Amygdala (tissue), 56 donors: ENCODE measurements around the gene NUAK1.
A peak's percentile ranks its signal among the peaks of the same experiment; 100 is the strongest.

Experiments used
- DNase-seq, 56 donors: peaks; one replicate each; lab custom pipeline; 2025; lab: John Stamatoyannopoulos, UW

NUAK1 gene

DNA sequence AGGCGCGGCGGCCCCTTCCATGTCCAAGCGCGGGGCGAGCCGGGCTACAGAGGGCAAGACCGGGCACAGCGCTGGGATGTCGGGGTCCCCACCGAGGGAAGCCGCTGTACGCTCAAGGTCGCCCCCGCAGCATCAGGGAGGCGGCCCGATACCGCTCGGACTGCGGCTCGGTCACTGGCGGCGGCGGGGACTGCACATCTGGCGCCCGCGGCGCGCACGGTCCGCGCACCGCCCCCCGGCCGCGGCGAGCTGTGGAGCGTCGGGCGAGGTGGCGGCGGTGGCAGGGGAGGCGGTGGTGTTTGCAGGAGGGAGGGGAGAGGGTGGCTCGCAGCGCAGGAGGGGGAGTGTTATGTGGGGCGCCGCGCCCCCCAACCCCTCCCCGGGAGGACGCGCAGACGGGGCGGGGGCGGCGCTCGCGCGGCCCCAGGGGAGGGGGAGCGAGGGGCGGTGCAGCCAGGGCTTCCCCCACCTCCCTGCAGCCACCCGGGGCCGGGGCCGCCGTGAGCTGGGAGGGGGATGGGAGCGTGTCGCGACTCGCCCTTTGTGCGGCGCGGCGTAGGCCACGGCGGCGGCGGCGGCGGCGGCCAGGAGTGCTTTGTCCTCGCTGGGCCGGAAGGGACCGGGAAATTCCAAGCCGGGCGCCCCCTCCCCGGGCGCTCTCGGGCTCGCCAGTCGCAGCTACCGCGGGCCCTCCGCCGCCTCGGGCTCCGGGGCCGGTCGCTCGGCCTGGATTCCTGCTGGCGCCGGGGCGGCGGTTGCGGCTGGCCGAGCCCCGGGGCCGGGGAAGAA, at the start of gene NUAK1:
Gene NUAK1 (minus strand): TSS at position 322 of the 789 bp plus-strand sequence. CDS start 301 bp downstream, at position 21.
- peak in 52 of 56 donors; percentile 22 to 87 (median 70) for DNase-seq

- DNase-seq, result no peak
Measured at GRCh38 chr12:106188256-106188655, 49.5 kb upstream of the NUAK1 start.

DNA sequence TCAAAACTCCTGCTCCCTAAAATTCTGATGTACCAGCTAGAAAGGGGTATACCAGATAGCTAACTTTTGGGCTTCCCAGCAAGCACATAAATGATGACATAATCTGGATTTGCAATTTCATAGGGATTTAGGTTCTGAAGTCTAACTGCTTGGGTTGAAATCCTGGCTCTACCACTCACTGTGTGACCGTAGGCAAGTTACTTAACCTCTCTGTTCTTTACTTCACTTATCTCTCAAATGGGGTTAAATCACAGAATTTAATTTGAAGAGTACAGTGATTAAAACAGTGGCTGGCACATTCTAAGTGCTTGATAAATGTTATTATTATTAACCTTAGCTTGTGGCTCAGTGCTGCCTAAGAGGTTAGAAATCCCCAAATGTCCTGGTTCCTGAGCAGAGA, 49.1 kb upstream of the NUAK1 start:
- no peak for DNase-seq

GRCh38 chr12:106187155-106187789, 48.5 kb upstream of the NUAK1 start:
- no peak for DNase-seq

GRCh38 chr12:106183735-106184134, 45.0 kb upstream of the NUAK1 start:
- no peak for DNase-seq

DNA sequence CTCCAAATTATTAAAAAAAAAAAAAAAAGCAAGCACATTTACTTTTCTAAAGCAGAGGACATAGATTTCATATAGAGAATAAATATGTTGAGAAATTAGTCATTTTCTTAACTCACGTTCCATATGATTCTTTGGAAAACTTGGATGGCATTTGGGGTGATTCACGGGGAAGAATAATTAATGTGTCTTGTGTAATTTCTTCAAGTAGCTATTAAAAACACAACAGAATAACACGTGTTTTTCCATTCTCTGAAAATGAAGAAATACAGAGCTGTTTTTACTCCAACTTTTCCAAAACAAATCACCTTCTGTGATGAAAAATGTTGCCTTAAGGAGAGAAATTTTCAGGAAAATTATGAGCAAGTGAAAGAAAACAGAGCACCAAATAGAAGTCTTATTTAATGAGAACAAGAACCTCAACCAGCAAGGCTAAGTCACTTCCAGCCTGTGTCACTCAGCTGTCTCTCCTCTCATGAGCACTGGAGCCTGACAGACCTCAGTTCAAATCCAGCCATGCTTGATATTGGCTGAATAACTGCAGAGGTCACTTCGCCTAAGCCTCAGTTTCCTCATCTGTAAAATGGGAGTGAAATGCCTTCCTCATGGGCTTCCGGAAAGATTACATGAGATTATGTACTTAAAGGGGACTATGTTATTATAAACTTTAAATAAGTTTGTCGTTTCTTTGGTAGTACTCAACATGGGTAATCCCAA, 42.8 kb upstream of the NUAK1 start:
- no peak for DNase-seq

DNA sequence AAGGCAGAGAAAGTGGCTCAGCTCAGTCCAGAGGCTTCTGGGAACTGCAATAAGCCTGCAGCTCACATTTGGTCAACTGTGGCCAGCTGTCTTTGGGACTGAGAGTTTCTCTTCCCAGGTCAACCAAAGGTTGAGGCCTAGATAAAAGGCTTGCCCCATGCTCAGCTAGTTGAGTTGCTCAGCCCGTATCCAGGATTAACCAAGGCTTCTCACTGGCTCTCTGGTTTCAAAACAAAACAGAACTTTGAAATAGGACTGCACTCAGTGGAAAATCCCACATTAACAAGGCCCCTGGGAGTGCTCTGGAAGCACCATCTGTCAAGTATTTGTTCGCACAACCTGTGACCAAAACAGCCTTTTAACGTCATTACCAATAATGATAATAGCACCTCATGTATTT, 40.3 kb upstream of the NUAK1 start:
- no peak for DNase-seq

- DNase-seq, result no peak
Measured at GRCh38 chr12:106178562-106178961, 39.8 kb upstream of the NUAK1 start.

- DNase-seq, result no peak
Measured at GRCh38 chr12:106176560-106176959, 37.8 kb upstream of the NUAK1 start.

DNA sequence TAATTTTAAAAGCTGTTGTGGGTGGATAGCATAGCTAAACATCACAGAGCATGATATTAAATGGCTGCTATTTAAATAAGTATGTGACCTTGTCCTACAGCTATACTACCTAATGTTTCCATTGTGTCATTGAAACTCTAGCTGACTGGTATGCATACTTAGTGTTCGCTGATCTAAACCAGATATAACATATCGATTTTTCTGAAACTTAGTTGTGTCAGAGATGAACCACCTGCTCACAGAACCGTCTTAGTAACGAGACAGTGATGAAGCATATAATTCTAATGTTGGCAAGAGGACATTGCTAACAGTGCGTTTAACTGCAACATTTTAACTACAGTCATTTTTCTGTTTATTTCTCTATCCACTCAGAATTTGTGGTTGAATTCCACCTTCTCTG, 36.1 kb upstream of the NUAK1 start:
- no peak for DNase-seq

DNA sequence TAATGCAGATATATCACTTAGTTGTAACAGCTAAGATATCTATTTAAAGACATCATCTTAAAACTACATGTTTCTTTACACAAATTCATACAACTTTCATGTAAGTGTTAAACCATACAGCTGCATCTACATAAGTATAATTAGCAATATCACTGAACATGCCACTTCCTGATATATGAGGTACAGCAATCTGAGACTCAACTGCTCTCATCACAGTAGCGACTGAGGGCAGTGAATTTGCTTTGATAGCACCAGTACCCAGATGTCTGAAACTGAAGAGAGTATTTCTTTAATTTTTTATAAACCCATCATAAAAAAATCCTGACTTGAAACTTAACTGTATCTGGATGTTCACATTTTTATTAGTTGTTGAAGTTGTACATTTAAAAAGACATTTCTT, 34.7 kb upstream of the NUAK1 start:
- DNase-seq, result no peak

GRCh38 chr12:106171117-106171750, 32.5 kb upstream of the NUAK1 start:
- no peak for DNase-seq

DNA sequence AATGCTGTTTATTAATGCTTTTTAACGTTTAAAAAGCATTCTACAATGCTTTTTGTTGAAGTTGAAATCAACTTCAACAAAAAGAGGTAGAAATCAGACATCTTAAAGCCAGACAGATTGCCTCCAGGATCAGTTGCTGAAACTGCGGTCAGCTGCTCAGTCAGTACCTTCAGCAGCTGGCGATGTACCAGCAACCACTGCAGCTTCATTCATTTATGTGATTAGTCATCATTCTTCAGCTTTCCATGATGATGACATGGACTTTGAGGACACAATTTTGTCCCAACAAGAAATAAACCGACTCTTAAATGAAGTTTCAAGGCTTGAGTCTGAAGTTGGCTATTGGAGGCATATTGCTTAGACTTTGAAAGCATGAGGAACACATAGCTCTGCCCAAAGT, 31.5 kb upstream of the NUAK1 start:
- DNase-seq, result no peak

- no peak for DNase-seq
Measured at GRCh38 chr12:106163712-106164111, 25.0 kb upstream of the NUAK1 start.

DNA sequence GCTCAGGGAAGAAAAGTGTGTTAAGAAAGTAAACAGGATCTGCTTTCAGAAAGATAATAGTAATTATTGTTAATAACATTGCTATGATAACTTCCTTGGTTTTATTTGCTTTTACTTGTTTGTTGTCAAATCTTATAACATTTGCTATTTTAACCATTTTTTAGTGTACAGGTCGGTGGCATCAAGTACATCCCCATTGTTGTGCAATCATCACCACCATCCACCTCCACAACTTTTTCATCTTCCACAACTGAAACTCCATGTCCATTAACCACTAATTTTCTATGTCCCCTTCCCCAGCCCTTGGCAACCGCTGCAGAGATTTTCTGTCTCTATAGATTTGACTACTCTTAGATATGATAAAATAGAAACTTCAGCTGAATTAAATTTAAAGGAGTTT, 22.7 kb upstream of the NUAK1 start:
- DNase-seq, result no peak

- no peak for DNase-seq
Measured at GRCh38 chr12:106160915-106161314, 22.2 kb upstream of the NUAK1 start.

GRCh38 chr12:106157802-106158201, 19.0 kb upstream of the NUAK1 start:
- DNase-seq, result no peak

DNA sequence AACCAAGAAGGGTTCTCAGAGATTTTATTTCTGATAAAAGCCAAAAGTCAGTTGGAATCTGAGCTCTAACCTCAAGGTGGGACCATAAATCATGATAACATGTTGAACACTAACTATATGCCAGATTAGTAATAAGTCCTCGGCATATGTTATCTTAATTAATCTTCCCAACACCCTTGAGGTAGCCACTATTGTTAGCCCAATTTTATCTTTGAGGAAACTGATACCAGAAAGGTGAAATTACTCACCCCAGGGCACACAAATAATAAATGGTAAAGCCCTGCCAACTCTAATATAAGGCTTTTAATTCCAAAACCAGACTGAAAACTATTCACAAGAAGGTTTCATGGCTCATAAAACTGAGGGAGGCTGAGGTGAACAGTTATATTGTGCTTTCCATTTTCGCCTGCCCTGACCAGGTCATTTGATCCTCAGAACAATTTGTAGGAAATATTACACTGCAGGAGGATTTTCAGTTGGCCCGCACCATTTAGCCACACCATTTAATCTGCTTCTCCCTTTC, 16.1 kb upstream of the NUAK1 start:
- DNase-seq, result no peak

GRCh38 chr12:106152334-106152733, 13.6 kb upstream of the NUAK1 start:
- no peak for DNase-seq

GRCh38 chr12:106150555-106150954, 11.8 kb upstream of the NUAK1 start:
- no peak for DNase-seq
